Duodenal mucosa (tissue), 2 donors: ENCODE results near the gene CDC7.
"Not testable (repeated sequence)": the region's sequence is repeated elsewhere in the genome, so short reads cannot be mapped to it uniquely, and the experiment has no call there.

Experiments used
- H3K27ac ChIP-seq: one replicate; pipeline ENCODE4 v1.7.0; 2013; ENCODE audit warnings: low read depth, low read length
- H3K27me3 ChIP-seq, 2 donors: one replicate each; pipeline ENCODE4 v1.7.0; 2013; ENCODE audit warnings: low read length in 2 of 2, control low read depth in 1 of 2; ENCODE audit not compliant: insufficient read depth in 2 of 2, control insufficient read depth in 1 of 2
- H3K36me3 ChIP-seq, 2 donors: one replicate each; pipeline ENCODE4 v1.7.0; 2013; ENCODE audit warnings: low read length in 2 of 2, control low read depth in 1 of 2; ENCODE audit not compliant: insufficient read depth in 2 of 2, control insufficient read depth in 1 of 2
- H3K4me1 ChIP-seq, 2 donors: one replicate each; pipeline ENCODE4 v1.7.0; 2013; ENCODE audit warnings: low read length in 2 of 2, control low read depth in 1 of 2; ENCODE audit not compliant: insufficient read depth in 2 of 2, control insufficient read depth in 1 of 2
- H3K4me3 ChIP-seq, 2 donors: one replicate each; pipeline ENCODE4 v1.7.0; 2013; ENCODE audit warnings: low read length in 2 of 2, low read depth in 1 of 2
- H3K9ac ChIP-seq, 2 donors: one replicate each; pipeline ENCODE4 v1.7.0; 2013; ENCODE audit warnings: low read length in 2 of 2, low read depth in 1 of 2
- H3K9me3 ChIP-seq, 2 donors: one replicate each; pipeline ENCODE4 v1.7.0; 2013; ENCODE audit warnings: low read length in 2 of 2, control low read depth in 1 of 2; ENCODE audit not compliant: control insufficient read depth in 1 of 2

The CDC7 gene

DNA sequence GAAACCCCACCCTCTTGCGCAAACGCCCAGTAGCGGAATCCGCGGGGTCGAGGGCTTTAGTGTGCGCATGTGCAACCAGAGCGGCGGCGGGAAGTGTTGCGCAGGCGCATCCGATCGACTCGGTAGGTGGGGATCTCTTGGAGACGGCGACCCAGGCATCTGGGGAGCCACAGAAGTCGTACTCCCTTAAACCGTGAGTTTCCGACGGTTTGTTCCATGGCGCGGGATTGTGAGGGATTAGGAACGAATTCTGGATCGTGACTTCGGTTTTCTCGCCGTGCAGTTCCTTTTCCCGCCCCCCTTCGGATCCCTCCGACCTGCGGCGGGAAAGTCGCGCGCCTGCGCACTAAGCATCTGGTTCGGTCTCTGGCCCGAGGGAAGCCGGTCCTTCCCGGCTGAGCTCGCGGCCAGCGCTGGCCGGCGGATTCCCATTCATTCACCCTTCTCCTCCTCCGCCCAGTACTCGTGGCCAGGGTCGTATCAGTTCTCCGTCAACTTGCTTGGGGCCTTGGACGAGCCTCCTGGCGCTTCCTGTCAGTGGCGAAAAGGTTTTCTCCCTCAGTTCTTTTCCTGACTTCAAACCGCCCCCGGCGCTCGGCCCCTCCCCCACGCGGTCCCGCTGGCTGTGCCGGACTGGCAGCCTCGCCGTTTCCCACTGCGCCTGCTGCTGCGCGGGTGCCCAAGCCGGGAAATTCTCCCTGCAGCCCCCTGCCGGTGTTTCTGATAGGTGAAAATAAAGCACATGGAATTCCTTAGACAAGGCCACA is at the start of gene CDC7:
Gene CDC7 (plus strand): TSS at position 96 of the 767 bp plus-strand sequence. CDS start 866 bp downstream, outside the sequence.
- no peaks in the 10 kb centered on the region for H3K9me3 ChIP-seq
- peak within 1 kb of the TSS; percentile 66 to 83 for H3K9ac ChIP-seq
- H3K36me3 ChIP-seq: no peaks in the 10 kb centered on the region
- H3K27ac ChIP-seq: peak within 1 kb of the TSS; percentile 69
- H3K4me1 ChIP-seq: peaks cover 10% of the 10 kb centered on the region in 2 donors
- no peaks in the 10 kb centered on the region for H3K27me3 ChIP-seq
- H3K4me3 ChIP-seq: peak within 1 kb of the TSS; percentile 90 to 97

DNA sequence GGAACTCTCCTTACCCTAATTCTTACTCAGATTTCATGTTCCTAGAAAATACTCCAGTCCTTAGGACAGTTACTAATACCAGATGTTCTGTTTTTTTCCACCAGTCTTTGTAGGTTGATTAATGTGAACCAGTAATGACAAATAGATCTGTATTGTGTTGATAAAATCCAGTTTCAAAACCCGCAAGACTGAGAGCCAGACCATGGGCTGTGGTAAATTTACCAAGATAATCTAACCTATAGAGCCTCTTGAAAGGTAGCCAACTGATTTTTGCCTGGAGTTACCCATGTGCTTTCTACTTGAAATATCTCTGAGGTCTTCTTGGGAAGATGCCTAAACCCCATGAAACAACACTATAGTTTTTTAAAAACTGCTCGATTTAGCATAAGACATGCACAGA is 46.5 kb upstream of the CDC7 start:
- H3K4me3 ChIP-seq: no peak overlapping the region
- no peak overlapping the region for H3K27ac ChIP-seq
- H3K9ac ChIP-seq: no peak overlapping the region
- H3K36me3 ChIP-seq: no peaks in the 10 kb centered on the region
- H3K27me3 ChIP-seq: no peaks in the 10 kb centered on the region
- no peaks in the 10 kb centered on the region for H3K9me3 ChIP-seq
- H3K4me1 ChIP-seq: no peaks in the 10 kb centered on the region

DNA sequence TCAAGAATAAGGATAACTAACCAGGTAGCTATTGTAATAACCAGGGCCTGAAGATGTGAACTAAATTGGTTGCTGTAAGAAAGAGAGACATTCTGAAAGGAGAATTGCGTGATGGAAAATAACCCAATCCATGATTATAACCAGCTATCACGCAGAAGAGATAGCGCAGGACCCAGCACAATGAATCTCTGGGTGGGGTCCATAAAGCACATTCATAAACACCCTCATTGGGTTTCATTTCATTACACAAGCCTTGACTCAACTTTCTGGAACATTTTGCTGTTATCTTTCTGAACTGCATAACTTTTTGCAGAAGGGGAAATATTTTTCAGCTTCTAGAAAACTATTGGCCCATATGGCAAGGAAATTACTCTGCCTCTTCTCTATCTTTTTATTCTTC is 45.3 kb upstream of the CDC7 start:
- H3K9ac ChIP-seq: no peak overlapping the region
- no peaks in the 10 kb centered on the region for H3K9me3 ChIP-seq
- no peak overlapping the region for H3K27ac ChIP-seq
- H3K36me3 ChIP-seq: no peaks in the 10 kb centered on the region
- no peaks in the 10 kb centered on the region for H3K4me1 ChIP-seq
- H3K4me3 ChIP-seq: no peak overlapping the region
- H3K27me3 ChIP-seq: no peaks in the 10 kb centered on the region

DNA sequence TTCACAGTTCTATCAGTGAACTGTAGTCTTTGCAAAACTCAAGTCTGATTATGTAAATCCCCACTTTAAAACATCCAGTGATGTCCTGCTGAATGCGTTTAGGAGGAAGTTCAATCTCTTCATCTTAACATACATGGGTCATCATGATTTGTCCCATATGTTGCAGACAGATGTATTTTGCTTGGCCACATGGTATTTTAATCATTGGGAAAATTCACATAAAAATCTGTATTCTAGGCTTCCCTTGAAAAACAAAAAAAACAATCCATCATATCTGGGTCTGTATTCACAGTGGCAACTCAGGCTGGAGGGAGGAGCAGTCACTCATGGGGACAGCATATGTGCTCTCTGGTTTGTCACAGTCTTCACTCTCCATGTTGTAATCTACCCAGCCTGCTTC is 44.8 kb upstream of the CDC7 start:
- Histone ChIP-seq H3K27me3 (no peaks in the 10 kb centered on the region), H3K9me3 (no peaks in the 10 kb centered on the region), H3K4me1 (no peaks in the 10 kb centered on the region), H3K27ac (no peak overlapping the region), H3K4me3 (no peak overlapping the region), H3K36me3 (no peaks in the 10 kb centered on the region), H3K9ac (no peak overlapping the region)

DNA sequence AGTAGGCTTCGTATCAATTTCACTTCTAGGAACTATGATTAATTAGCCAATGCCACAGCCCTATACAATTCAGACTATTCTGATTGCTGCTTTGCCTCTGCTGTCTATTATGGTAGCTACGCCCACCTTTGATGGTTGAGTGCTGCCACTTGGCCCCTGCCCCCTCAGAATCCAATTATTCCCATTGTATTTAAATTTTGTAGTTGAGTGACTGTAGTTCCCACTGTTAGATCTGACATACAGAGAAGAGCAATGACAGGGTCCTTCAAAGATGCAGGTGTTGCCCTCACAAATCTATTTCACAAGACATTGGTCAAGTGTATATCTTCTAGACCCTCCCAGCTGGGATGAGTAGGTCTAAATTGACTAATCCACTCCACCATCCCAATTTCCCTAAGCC is 35.3 kb upstream of the CDC7 start:
- not testable (repeated sequence) for H3K4me3 ChIP-seq, H3K4me1 ChIP-seq, H3K36me3 ChIP-seq, H3K27ac ChIP-seq, H3K27me3 ChIP-seq, H3K9ac ChIP-seq
- peaks cover 8 to 15% of the 10 kb centered on the region in 2 donors for H3K9me3 ChIP-seq

DNA sequence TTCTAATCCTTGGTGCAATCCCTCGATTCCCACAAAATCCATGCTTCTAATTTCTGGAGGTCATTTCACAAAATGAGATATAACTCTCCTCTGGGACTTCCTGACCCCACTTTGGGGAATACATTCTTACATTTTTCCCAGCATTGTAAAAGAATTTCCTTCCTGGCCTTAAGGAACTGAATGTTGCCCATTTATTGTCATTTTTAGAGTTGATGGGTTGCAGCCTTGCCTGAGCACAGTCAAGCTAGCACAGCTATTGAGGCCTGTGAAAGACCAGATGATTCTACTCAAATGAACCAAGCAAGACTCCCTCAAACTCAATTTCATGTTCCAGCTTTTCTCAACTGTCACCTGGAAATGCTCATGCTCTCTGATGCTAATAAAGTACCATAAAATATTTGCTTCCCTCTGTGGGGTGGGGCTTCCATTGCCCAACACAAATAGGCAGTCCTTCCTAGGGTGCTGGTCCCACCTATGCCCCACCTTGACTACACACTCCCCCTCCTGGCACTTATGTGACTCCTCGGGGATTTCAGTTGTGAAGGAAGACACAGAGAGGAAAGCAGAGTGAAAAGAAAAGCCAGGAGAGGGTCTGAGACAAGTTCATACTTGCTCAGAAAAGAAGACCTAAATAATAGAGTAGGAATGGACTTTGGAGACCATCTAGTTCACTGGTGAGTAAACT is 24.0 kb upstream of the CDC7 start:
- Histone ChIP-seq H3K27ac (no peak overlapping the region), H3K4me1 (peaks cover 0 to 7% of the 10 kb centered on the region in 2 donors), H3K27me3 (peaks cover 0 to 3% of the 10 kb centered on the region in 2 donors), H3K9me3 (no peaks in the 10 kb centered on the region), H3K36me3 (no peaks in the 10 kb centered on the region), H3K9ac (no peak overlapping the region), H3K4me3 (no peak overlapping the region)

DNA sequence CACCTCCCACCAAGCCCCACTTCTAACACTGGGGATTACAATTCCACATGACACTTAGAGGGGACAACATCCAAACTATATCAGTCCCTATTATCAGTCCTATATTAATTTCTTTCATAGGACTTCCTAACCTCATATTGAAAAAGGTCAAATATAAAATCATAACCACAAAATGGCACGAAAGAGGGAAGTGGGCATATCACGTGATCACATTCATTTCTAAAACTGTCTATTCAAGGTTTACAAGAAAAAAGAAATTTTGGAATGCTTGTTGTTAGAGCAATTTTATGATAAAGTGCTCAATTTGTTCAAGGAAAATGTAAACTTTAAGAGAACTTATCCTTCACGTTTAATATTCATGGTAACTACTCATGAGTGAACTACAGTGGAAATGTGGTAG is 13.2 kb upstream of the CDC7 start:
- H3K9me3 ChIP-seq: no peaks in the 10 kb centered on the region
- H3K9ac ChIP-seq: no peak overlapping the region
- H3K4me1 ChIP-seq: no peaks in the 10 kb centered on the region
- H3K27ac ChIP-seq: no peak overlapping the region
- H3K36me3 ChIP-seq: no peaks in the 10 kb centered on the region
- peaks cover 0 to 3% of the 10 kb centered on the region in 2 donors for H3K27me3 ChIP-seq
- no peak overlapping the region for H3K4me3 ChIP-seq

DNA sequence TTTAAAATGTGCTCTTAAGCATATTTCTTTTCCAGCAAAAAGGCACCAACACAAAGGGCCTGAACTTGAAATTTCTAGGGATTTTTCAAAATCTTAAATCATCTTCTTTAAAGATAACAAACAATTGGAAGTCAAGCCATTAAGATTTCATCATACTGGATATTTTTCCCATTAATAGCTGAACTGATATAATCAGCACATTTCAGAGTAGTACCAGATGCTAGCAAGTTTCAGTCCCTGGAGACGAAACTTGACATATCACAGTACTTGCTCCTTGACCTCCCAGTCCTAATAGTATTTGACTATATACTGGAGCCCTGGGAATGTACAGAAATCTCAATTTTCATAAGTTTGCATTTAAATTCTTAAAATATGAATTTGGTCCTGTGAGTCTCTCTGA is 10.2 kb upstream of the CDC7 start:
- no peak overlapping the region for H3K9ac ChIP-seq
- no peaks in the 10 kb centered on the region for H3K4me1 ChIP-seq
- H3K36me3 ChIP-seq: no peaks in the 10 kb centered on the region
- H3K9me3 ChIP-seq: no peaks in the 10 kb centered on the region
- no peak overlapping the region for H3K27ac ChIP-seq
- no peak overlapping the region for H3K4me3 ChIP-seq
- peaks cover 0 to 3% of the 10 kb centered on the region in 2 donors for H3K27me3 ChIP-seq

DNA sequence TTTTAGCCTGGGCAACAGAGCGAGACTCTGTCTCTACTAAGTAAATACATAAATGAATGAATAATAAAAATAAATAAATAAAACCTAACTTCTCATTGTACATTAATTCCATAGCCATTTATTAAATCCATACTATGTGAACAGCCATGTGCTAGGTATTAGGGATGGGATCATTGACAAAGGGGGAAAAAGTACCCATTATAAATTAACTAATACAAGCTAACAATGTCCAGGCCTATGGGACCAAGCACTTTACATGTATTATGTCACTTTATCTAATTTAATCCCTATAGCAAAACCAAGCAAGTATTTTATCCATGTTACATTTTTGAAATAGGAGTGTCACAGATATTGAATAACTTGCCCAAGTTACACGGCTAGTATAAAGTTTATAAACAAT is 2.6 kb upstream of the CDC7 start:
- Histone ChIP-seq H3K27ac (no peak overlapping the region), H3K27me3 (no peaks in the 10 kb centered on the region), H3K9me3 (no peaks in the 10 kb centered on the region), H3K4me3 (no peak overlapping the region), H3K36me3 (no peaks in the 10 kb centered on the region), H3K4me1 (peaks cover 10% of the 10 kb centered on the region in 2 donors), H3K9ac (no peak overlapping the region)

DNA sequence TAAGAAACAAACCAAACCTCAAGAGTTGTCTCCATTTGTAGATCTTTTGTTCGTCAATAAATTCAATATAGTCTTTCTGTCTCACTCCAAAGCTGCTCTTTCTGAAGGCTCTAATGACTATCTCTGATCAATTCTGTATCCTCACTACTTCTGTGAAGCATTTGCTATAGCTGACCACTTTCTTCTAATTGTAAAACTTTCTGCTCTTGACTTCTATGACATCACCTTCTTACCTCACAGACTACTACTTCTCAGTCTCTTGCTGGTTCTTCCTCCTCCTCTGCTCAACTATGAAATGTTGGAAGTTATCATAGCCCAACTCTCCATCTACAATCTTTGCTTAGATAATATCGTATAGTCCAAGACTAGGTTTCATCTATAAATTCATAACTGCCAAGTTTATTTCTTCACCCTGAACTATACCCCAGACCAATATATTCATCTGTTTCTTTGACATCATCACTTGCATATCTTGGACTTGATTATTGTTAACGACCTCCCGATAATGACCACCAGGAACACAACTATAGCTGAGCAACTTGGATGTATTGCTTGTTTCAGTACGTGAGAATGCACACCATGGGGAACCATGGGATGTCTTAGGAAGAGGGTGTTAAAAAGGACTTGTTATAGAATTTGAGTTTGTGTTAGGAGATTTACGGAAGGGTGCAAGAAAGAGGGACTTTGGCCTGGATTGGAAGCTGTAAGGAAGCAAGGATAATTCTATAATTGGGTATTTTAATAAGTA is 2.0 kb upstream of the CDC7 start:
- Histone ChIP-seq H3K4me3 (no peak overlapping the region), H3K36me3 (no peaks in the 10 kb centered on the region), H3K9ac (no peak overlapping the region), H3K4me1 (peaks cover 10% of the 10 kb centered on the region in 2 donors), H3K27me3 (no peaks in the 10 kb centered on the region), H3K9me3 (no peaks in the 10 kb centered on the region), H3K27ac (no peak overlapping the region)
